Endothelial cell of umbilical vein (primary cell): ENCODE measurements around the gene IL16. TPM values are rescaled to one million over a fixed set of nuclear protein-coding genes. Genes with fewer than 3 reads are reported as not detected.

ENCODE experiments used
- BruUV-seq: library from RNA; stranded (reverse); fragments of 400-500 nt; replicated peaks from 2 replicates; lab custom pipeline; 2021; lab: Mats Ljungman, UMichigan
- CTCF ChIA-PET: fragments of 300-600, 350-600 bp; sonication (Branson Sonifier 250); formaldehyde crosslinking; loops from one replicate; lab custom pipeline; 2021; ENCODE audit warnings: antibody characterized with exemption, inconsistent platforms; lab: Charles Lee
- POLR2A ChIA-PET: fragments of 300-600, 350-600 bp; sonication (Branson Sonifier 250); formaldehyde crosslinking; loops from one replicate; lab custom pipeline; 2021; ENCODE audit warnings: antibody characterized with exemption, inconsistent platforms; lab: Charles Lee
- DNase-seq: peaks from one replicate; pipeline ENCODE4 v3.0.0-alpha.2; 2011; ENCODE audit warnings: low read depth, low spot score
- FAIRE-seq: peaks from 2 replicates; lab custom pipeline; 2011; peaks lifted over from hg19 to GRCh38; lab: Jason Lieb, UNC
- H2AFZ ChIP-seq: 2 replicates; pipeline ENCODE4 v1.6.0; 2012; ENCODE audit warnings: low read depth, low read length, control low read depth, inconsistent platforms
- H3K27ac ChIP-seq: 2 replicates; pipeline ENCODE4 v1.5.1; 2011; ENCODE audit warnings: low read depth, mild to moderate bottlenecking, control low read depth, low read length, moderate library complexity; ENCODE audit not compliant: insufficient read depth
- H3K27me3 ChIP-seq, 2 experiments: 2 replicates each; pipeline versions ENCODE4 v1.6.0 to v1.6.1; 2011; ENCODE audit warnings: low read length in 2 of 2, mixed read lengths in 1 of 2; ENCODE audit not compliant: control insufficient read depth in 2 of 2, insufficient read depth in 2 of 2
- H3K36me3 ChIP-seq, 2 experiments: 2 replicates in 1 of 2; 3 replicates in 1 of 2; pipeline ENCODE4 v1.5.1; 2011; ENCODE audit warnings: low read length in 2 of 2, mild to moderate bottlenecking in 1 of 2, moderate library complexity in 1 of 2; ENCODE audit not compliant: control insufficient read depth in 2 of 2, insufficient read depth in 2 of 2; ENCODE audit errors: extremely low read depth in 1 of 2
- H3K4me1 ChIP-seq: 3 replicates; pipeline ENCODE4 v1.5.1; 2011; ENCODE audit warnings: mild to moderate bottlenecking, low read length; ENCODE audit not compliant: control insufficient read depth, insufficient read depth; ENCODE audit errors: extremely low read depth
- H3K4me2 ChIP-seq: 2 replicates; pipeline ENCODE4 v1.6.1; 2011; ENCODE audit warnings: low read length, control low read depth, mixed read lengths; ENCODE audit not compliant: insufficient read depth
- H3K4me3 ChIP-seq, 3 experiments: fragments of 200-600 bp in 1 of 3; sonication (generic), shearing (Covaris generic) in 1 of 3; replicated peaks in 1 of 3; 2 replicates each; pipeline ENCODE4 v1.5.1; 2011 to 2016; ENCODE audit warnings: control low read depth in 3 of 3, low read length in 3 of 3, mild to moderate bottlenecking in 2 of 3, inconsistent platforms in 1 of 3, low read depth in 1 of 3, moderate library complexity in 1 of 3; ENCODE audit not compliant: insufficient read depth in 1 of 3
- H3K79me2 ChIP-seq: 2 replicates; pipeline ENCODE4 v1.6.0; 2012; ENCODE audit warnings: low read length, inconsistent platforms; ENCODE audit not compliant: control insufficient read depth, insufficient read depth
- H3K9ac ChIP-seq: replicated peaks from 2 replicates; pipeline ENCODE3; 2011; ENCODE audit warnings: low read length, control low read depth; ENCODE audit not compliant: insufficient read depth; ENCODE audit errors: extremely low read depth
- H3K9me1 ChIP-seq: replicated peaks from 3 replicates; pipeline ENCODE4 v1.6.0; 2011; ENCODE audit warnings: mild to moderate bottlenecking, low read length; ENCODE audit not compliant: control insufficient read depth, insufficient read depth; ENCODE audit errors: extremely low read depth
- H3K9me3 ChIP-seq: replicated peaks from 2 replicates; pipeline ENCODE4 v1.5.1; 2012; ENCODE audit warnings: low read length, inconsistent platforms; ENCODE audit not compliant: control insufficient read depth, insufficient read depth
- H4K20me1 ChIP-seq: replicated peaks from 2 replicates; pipeline ENCODE3; 2011; ENCODE audit warnings: mild to moderate bottlenecking, low read length; ENCODE audit not compliant: control insufficient read depth, insufficient read depth; ENCODE audit errors: extremely low read depth
- FOS ChIP-seq: IDR thresholded peaks from 2 replicates; pipeline ENCODE4 v1.6.1; 2011; ENCODE audit warnings: mild to moderate bottlenecking, low read length, moderate library complexity, borderline replicate concordance; ENCODE audit not compliant: insufficient read depth
- GATA2 ChIP-seq: IDR thresholded peaks from 2 replicates; pipeline ENCODE4 v1.7.0; 2011; ENCODE audit warnings: low read depth, mild to moderate bottlenecking, moderate library complexity, mixed read lengths, low read length; ENCODE audit not compliant: insufficient read length, insufficient read depth
- MYC ChIP-seq: IDR thresholded peaks from one replicate; pipeline ENCODE4 v1.6.1; 2011; ENCODE audit warnings: mild to moderate bottlenecking, low read depth, low read length
- POLR2AphosphoS5 ChIP-seq: IDR thresholded peaks from 2 replicates; pipeline ENCODE4 v1.6.1; 2012; ENCODE audit warnings: low read depth, mild to moderate bottlenecking, control low read depth, low read length, moderate library complexity; ENCODE audit not compliant: insufficient read depth
- dilution Hi-C: fragments of 300-500 bp; cut with MboI; formaldehyde crosslinking; loops from one replicate; pipeline ENCODE4 v1.15.0; 2019; ENCODE audit warnings: low sequenced_read_pairs; ENCODE audit not compliant: extremely low pct_ligation_motif_present
- intact Hi-C: fragments of 100-400 bp; cut with micrococcal nuclease; formaldehyde crosslinking; loops from one replicate; pipeline ENCODE4 v1.10.0; 2022
- polyA plus RNA-seq, 4 experiments: library from polyadenylated mRNA; depleted of rRNA in 3 of 4; stranded (reverse) in 3 of 4; unstranded in 1 of 4; fragments of >200 nt; gene quantifications; 2 replicates each; pipeline versions ENCODE4 v1.2.1 to v1.2.3, GENCODE V29; 2011 to 2012; ENCODE audit warnings: missing spikeins in 1 of 4
- total RNA-seq: library from RNA; stranded (reverse); gene quantifications from 2 replicates; pipeline ENCODE4 v1.2.3, GENCODE V29; 2021

Gene IL16
- total and polyA plus RNA-seq, 2 donors (not counting 3 experiments of a cell fraction or from before 2014, with no cell fraction given) = 0.29 to 2.1 TPM

DNA sequence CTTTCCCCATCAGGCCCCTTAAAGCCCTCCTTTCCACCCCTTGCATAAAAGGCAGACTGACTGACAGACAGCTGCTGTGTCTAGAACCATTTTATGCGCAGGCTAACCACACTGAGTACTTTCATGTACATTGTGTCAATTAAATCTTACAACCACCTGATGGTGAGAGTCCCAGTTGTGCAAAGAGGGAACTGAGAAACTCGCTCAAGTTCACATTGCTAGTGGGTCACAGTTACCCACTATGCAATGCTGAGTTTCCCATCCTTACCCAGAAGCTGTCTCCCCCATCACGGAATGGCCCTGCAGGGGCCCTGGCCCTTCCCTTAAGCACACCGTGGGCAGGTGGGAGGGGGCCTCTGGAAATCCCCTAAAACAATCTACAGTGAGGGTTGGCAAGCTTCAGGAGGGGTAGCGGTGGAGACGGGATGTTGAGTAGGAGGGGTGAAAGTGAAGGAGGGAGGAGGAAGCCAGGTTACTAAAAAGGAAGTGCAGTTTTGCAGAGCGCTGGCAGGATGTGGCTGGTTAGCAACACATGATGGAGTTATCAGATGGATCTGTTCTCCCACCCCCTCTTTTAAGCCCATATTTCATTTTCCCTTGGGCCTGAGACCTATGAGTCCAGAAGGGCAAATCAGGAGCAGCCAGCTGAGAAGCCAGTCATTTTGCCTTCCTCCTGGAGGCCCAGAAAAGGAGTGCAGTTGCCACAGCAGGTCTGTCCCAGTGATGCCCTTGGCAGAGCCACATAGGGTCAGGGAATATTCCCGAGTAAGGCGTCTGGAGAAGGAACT lies 97.2 kb downstream of the IL16 start:
- no TSS peak for BruUV-seq

DNA sequence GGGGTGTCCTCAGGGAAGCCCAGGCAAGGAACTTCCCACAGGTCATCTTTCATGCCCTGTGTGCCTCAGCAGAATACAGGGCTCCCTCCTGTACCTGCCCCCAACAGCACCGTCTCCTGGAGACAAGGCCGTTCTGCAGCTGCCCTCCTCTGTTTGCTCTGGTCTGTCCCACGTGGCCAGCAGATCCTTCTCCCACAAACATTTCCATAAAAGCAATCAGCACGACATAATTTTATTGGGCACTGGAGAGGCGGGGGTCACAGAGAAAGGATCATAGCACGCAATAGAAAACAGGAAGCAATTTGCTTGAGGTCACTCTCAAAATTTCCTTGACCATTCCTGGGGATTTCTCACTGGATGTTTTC lies 97.8 kb downstream of the IL16 start:
- ChIA-PET POLR2A (no interaction called here), CTCF (no interaction called here)
- H3K9me3 ChIP-seq = no peaks in the 10 kb centered on the region
- H3K27me3 ChIP-seq = peaks cover 0 to 5% of the 10 kb centered on the region in 2 experiments
- no peak overlapping the region for H3K4me2 ChIP-seq
- FAIRE-seq (no peak), DNase-seq (no peak)
- H3K27ac ChIP-seq = no peak overlapping the region
- dilution Hi-C loops = no loop called here
- H3K9me1 ChIP-seq = no peaks in the 10 kb centered on the region
- H3K4me3 ChIP-seq = no peak overlapping the region
- no peak overlapping the region for H3K9ac ChIP-seq
- no peaks in the 10 kb centered on the region for H4K20me1 ChIP-seq
- BruUV-seq = no TSS peak
- intact Hi-C loops = no loop called here
- no peak for TF ChIP-seq FOS
- no peak for TF ChIP-seq GATA2
- H3K79me2 ChIP-seq = no peaks in the 10 kb centered on the region
- H3K36me3 ChIP-seq = no peaks in the 10 kb centered on the region
- H3K4me1 ChIP-seq = peaks cover 8% of the 10 kb centered on the region
- H2AFZ ChIP-seq = no peak overlapping the region

More for the DNA sequence above, 97.2 kb downstream of the IL16 start:
- FAIRE-seq (no peak), DNase-seq (no peak)
- no peaks in the 10 kb centered on the region for H4K20me1 ChIP-seq
- H3K9me1 ChIP-seq = no peaks in the 10 kb centered on the region
- no peak overlapping the region for H3K4me3 ChIP-seq
- ChIA-PET CTCF (interaction anchor here (1.0 kb wide), 1 partner anchor 28 kb away, joined by 4 read pairs; no protein-coding TSS in a partner anchor), POLR2A (no interaction called here)
- H3K79me2 ChIP-seq = no peaks in the 10 kb centered on the region
- H3K4me2 ChIP-seq = no peak overlapping the region
- dilution Hi-C loops = no loop called here
- no peaks in the 10 kb centered on the region for H3K36me3 ChIP-seq
- TF ChIP-seq POLR2AphosphoS5 = no peak
- no peak for TF ChIP-seq MYC
- no peak overlapping the region for H3K27ac ChIP-seq
- H3K9ac ChIP-seq = no peak overlapping the region
- intact Hi-C loops = no loop called here
- no peaks in the 10 kb centered on the region for H3K9me3 ChIP-seq
- H3K4me1 ChIP-seq = peaks cover 8% of the 10 kb centered on the region
- no peak overlapping the region for H2AFZ ChIP-seq
- H3K27me3 ChIP-seq = peaks cover 0 to 5% of the 10 kb centered on the region in 2 experiments
